A549 (cell line): ENCODE results near the gene REG3A. TPM values are rescaled to one million over a fixed set of nuclear protein-coding genes. Genes with fewer than 3 reads are reported as not detected.

Source experiments
- ATAC-seq, 2 experiments: fragments of 200-7000 bp in 1 of 2; fragments of >200 bp in 1 of 2; cut with Nextera tagmentation in 1 of 2; cut with Tn5 transposase in 1 of 2; 3 replicates each; pipeline versions ENCODE4 v1.8.0 to v1.9.1; 2018 to 2020; ENCODE audit warnings: mild to moderate bottlenecking in 1 of 2, moderate library complexity in 1 of 2
- CTCF ChIA-PET: fragments of 300-600 bp; sonication (Branson Sonifier 250); formaldehyde crosslinking; extraction: SDS; loops from one replicate; lab custom pipeline; 2021; ENCODE audit warnings: antibody characterized with exemption, inconsistent platforms; lab: Yijun Ruan, JAX
- POLR2A ChIA-PET: fragments of 350-600 bp; formaldehyde crosslinking; extraction: SDS; loops from one replicate; lab custom pipeline; 2021; ENCODE audit warnings: antibody characterized with exemption, inconsistent platforms; lab: Yijun Ruan, JAX
- DNase-seq, 2 experiments: peaks; one replicate each; pipeline versions ENCODE4 v3.0.0 to v3.0.0-alpha.2; 2011 to 2016; ENCODE audit warnings: low read depth in 1 of 2, low spot score in 1 of 2
- FAIRE-seq: peaks from 2 replicates; lab custom pipeline; 2011; peaks lifted over from hg19 to GRCh38; lab: Jason Lieb, UNC
- H3K27ac ChIP-seq, 2 experiments: fragments of >200 bp; sonication (Bioruptor Twin); formaldehyde crosslinking; 3 replicates each; pipeline ENCODE4 v1.5.1; 2016 to 2017
- H3K4me1 ChIP-seq: fragments of >200 bp; sonication (Bioruptor Twin); formaldehyde crosslinking; 3 replicates; pipeline ENCODE4 v1.6.1; 2016
- H3K4me2 ChIP-seq: fragments of >200 bp; sonication (Bioruptor Twin); formaldehyde crosslinking; 3 replicates; pipeline ENCODE4 v1.6.1; 2016
- H3K4me3 ChIP-seq: fragments of >200 bp; sonication (Bioruptor Twin); formaldehyde crosslinking; 3 replicates; pipeline ENCODE4 v1.5.1; 2016
- H3K9me3 ChIP-seq: fragments of >200 bp; sonication (Bioruptor Twin); formaldehyde crosslinking; 3 replicates; pipeline ENCODE4 v1.6.1; 2016
- CHD2 ChIP-seq: fragments of 150-350 bp; IDR thresholded peaks from 2 replicates; pipeline ENCODE4 v1.6.1; 2014; ENCODE audit warnings: low read length; ENCODE audit not compliant: partially characterized antibody
- EP300 ChIP-seq, 2 experiments: fragments of >200 bp; sonication (Bioruptor Twin); formaldehyde crosslinking; IDR thresholded peaks; 2 replicates in 1 of 2; 3 replicates in 1 of 2; pipeline ENCODE4 v1.6.1; 2016 to 2017
- FOSL2 ChIP-seq, 2 experiments: fragments of 450-650 bp in 1 of 2; fragments of >200 bp in 1 of 2; sonication (Bioruptor Twin) in 1 of 2; formaldehyde crosslinking; IDR thresholded peaks; 2 replicates each; pipeline versions ENCODE4 v1.5.0 to v1.6.1; 2016 to 2020; ENCODE audit warnings: mild to moderate bottlenecking in 1 of 2, moderate library complexity in 1 of 2
- FOXS1 ChIP-seq: fragments of 250-450 bp; sonication (Bioruptor Pico); IDR thresholded peaks from 2 replicates; pipeline ENCODE4 v1.5.0; 2020; ENCODE audit warnings: mild to moderate bottlenecking, moderate library complexity
- HOXB5 ChIP-seq: fragments of 250-450 bp; sonication (Bioruptor Pico); IDR thresholded peaks from 2 replicates; pipeline ENCODE4 v1.5.0; 2020; ENCODE audit warnings: mild to moderate bottlenecking, moderate library complexity
- JUN ChIP-seq, 2 experiments: fragments of >200 bp; sonication (Bioruptor Twin); formaldehyde crosslinking; IDR thresholded peaks; 2 replicates in 1 of 2; 3 replicates in 1 of 2; pipeline ENCODE4 v1.6.1; 2016 to 2017
- KDM1A ChIP-seq: fragments of 200-600 bp; sonication (generic); IDR thresholded peaks from 2 replicates; pipeline ENCODE4 v1.6.1; 2016; ENCODE audit warnings: low read depth, mild to moderate bottlenecking
- KDM5A ChIP-seq: fragments of 200-600 bp; sonication (generic); IDR thresholded peaks from 2 replicates; pipeline ENCODE4 v1.6.1; 2016; ENCODE audit warnings: antibody characterized with exemption, mild to moderate bottlenecking
- MAFK ChIP-seq: fragments of 450-650 bp; IDR thresholded peaks from 2 replicates; pipeline ENCODE4 v1.6.1; 2014; ENCODE audit not compliant: partially characterized antibody
- NR3C1 ChIP-seq: fragments of >200 bp; sonication (Bioruptor Twin); formaldehyde crosslinking; IDR thresholded peaks from 3 replicates; pipeline ENCODE4 v1.6.1; 2017
- POLR2AphosphoS2 ChIP-seq: conservative IDR thresholded peaks from 2 replicates; pipeline ENCODE4 v1.6.1; 2012; ENCODE audit warnings: low read length, improper control_type of control experiment, inconsistent platforms
- RAD21 ChIP-seq, 2 experiments: fragments of >200 bp in 1 of 2; sonication (Bioruptor Twin) in 1 of 2; formaldehyde crosslinking in 1 of 2; IDR thresholded peaks in 1 of 2; conservative IDR thresholded peaks in 1 of 2; 2 replicates in 1 of 2; 3 replicates in 1 of 2; pipeline ENCODE4 v1.6.1; 2012 to 2018; ENCODE audit warnings: inconsistent platforms in 1 of 2
- RCOR1 ChIP-seq: fragments of 150-350 bp; IDR thresholded peaks from 2 replicates; pipeline ENCODE4 v1.6.1; 2014; ENCODE audit warnings: antibody characterized with exemption, low read length, low read depth
- REST ChIP-seq: fragments of 200-600 bp; sonication (generic); IDR thresholded peaks from 2 replicates; pipeline ENCODE4 v1.6.1; 2016; ENCODE audit warnings: antibody characterized with exemption, mild to moderate bottlenecking, moderate library complexity
- RFX5 ChIP-seq: fragments of 450-650 bp; IDR thresholded peaks from 2 replicates; pipeline ENCODE4 v1.7.1; 2014; ENCODE audit warnings: antibody characterized with exemption, mild to moderate bottlenecking, moderate library complexity
- SREBF2 ChIP-seq: fragments of 450-650 bp; IDR thresholded peaks from 2 replicates; pipeline ENCODE4 v1.6.1; 2014; ENCODE audit warnings: mild to moderate bottlenecking, moderate library complexity
- TP53 ChIP-seq: fragments of 250-450 bp; sonication (Bioruptor Pico); IDR thresholded peaks from 2 replicates; pipeline ENCODE4 v1.5.0; 2021; ENCODE audit warnings: mild to moderate bottlenecking, moderate library complexity
- ZC3H11A ChIP-seq: fragments of 450-650 bp; IDR thresholded peaks from 2 replicates; pipeline ENCODE4 v1.6.1; 2014; ENCODE audit warnings: antibody characterized with exemption, mild to moderate bottlenecking
- ZSCAN20 ChIP-seq: fragments of 250-450 bp; sonication (Bioruptor Pico); IDR thresholded peaks from 2 replicates; pipeline ENCODE4 v1.8.0; 2022; ENCODE audit warnings: mild to moderate bottlenecking, moderate library complexity
- WGBS: methylation state at CpG from one replicate; pipeline ENCODE4 v1.1.6; 2017; ENCODE audit errors: missing lambda C conversion rate; 5-methylcytosine and 5-hydroxymethylcytosine counted together
- polyA minus RNA-seq: library from RNA; depleted of rRNA, polyadenylated mRNA; stranded (reverse); fragments of >200 nt; gene quantifications from 2 replicates; pipeline ENCODE4 v1.2.3, GENCODE V29; 2011; rRNA and poly(A)+ RNA removed
- polyA plus RNA-seq, 4 experiments: library from polyadenylated mRNA; depleted of rRNA in 3 of 4; stranded (reverse); fragments of >200 nt; fragmentation: RNase III in 1 of 4; extraction: RNeasy Plus Mini Kit Qiagen cat#74134 plus additional on column Dnase treatment in 1 of 4; gene quantifications; 2 replicates in 3 of 4; 3 replicates in 1 of 4; pipeline ENCODE4 v1.2.3, GENCODE V29; 2011 to 2017
- TF ChIP-seq, protein P1 (sequence below): fragments of 250-450 bp; sonication (Bioruptor Pico); IDR thresholded peaks from 2 replicates; pipeline ENCODE4 v1.5.0; 2020; ENCODE audit warnings: low read depth, mild to moderate bottlenecking, moderate library complexity
- TF ChIP-seq, protein P2 (sequence below): IDR thresholded peaks from 2 replicates; pipeline ENCODE4 v1.6.1; 2012; ENCODE audit warnings: low read depth, borderline replicate concordance
- TF ChIP-seq, protein P3 (sequence below): fragments of >200 bp; sonication (Bioruptor Twin); formaldehyde crosslinking; IDR thresholded peaks from 2 replicates; pipeline ENCODE4 v1.6.1; 2016
- TF ChIP-seq, protein P4 (sequence below): fragments of 450-650 bp; IDR thresholded peaks from 2 replicates; pipeline ENCODE4 v1.6.1; 2014; ENCODE audit warnings: antibody characterized with exemption

Gene REG3A
- polyA plus RNA-seq (2011; rRNA removed) (not detected in 2 replicates), polyA plus RNA-seq (2017; fragmentation: RNase III; extraction: RNeasy Plus Mini Kit Qiagen cat#74134 plus additional on column Dnase treatment) (not detected in 3 replicates), polyA minus RNA-seq (not detected in 2 replicates)
- polyA plus RNA-seq (2012; cell fraction: cytosol; rRNA removed) = not detected in 2 replicates
- polyA plus RNA-seq (2012; cell fraction: nucleus; rRNA removed) = not detected in 2 replicates

- no peaks in the 10 kb centered on the region for H3K4me1 ChIP-seq
- DNase-seq = no peak
- H3K27ac ChIP-seq = no peak within 1 kb of the TSS
- no peak for FAIRE-seq
- no peak within 1 kb of the TSS for H3K4me3 ChIP-seq
- no peak within 1 kb of the TSS for H3K4me2 ChIP-seq
- CTCF ChIA-PET = no interaction called here
- peaks cover 11% of the 10 kb centered on the region; the same call in 1 of the 3 replicates for H3K9me3 ChIP-seq
- no peak for ATAC-seq
- no peak for TF ChIP-seq RAD21 (conservative IDR thresholded peaks at IDR 0.05 in 1 of 2, IDR thresholded peaks at IDR 0.05 in 1 of 2)
- TF ChIP-seq, protein P1, sequence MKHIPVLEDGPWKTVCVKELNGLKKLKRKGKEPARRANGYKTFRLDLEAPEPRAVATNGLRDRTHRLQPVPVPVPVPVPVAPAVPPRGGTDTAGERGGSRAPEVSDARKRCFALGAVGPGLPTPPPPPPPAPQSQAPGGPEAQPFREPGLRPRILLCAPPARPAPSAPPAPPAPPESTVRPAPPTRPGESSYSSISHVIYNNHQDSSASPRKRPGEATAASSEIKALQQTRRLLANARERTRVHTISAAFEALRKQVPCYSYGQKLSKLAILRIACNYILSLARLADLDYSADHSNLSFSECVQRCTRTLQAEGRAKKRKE (CRISPR knock-in tag) = no peak
- no peak for TF ChIP-seq FOSL2 (IDR thresholded peaks at IDR 0.05)
- TF ChIP-seq FOSL2 (CRISPR knock-in tag; IDR thresholded peaks at IDR 0.05) = no peak
- TF ChIP-seq, protein P2, sequence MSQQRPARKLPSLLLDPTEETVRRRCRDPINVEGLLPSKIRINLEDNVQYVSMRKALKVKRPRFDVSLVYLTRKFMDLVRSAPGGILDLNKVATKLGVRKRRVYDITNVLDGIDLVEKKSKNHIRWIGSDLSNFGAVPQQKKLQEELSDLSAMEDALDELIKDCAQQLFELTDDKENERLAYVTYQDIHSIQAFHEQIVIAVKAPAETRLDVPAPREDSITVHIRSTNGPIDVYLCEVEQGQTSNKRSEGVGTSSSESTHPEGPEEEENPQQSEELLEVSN = no peak
- TF ChIP-seq FOXS1 (CRISPR knock-in tag) = no peak
- no peak for TF ChIP-seq MAFK
- no peak for TF ChIP-seq KDM1A
- TF ChIP-seq SREBF2 = no peak
- TF ChIP-seq POLR2AphosphoS2 = no peak
- no peak for TF ChIP-seq HOXB5
- no peak for TF ChIP-seq JUN (IDR thresholded peaks at IDR 0.05)
- no peak for TF ChIP-seq ZC3H11A
- no peak for TF ChIP-seq CHD2
- TF ChIP-seq KDM5A = no peak
- TF ChIP-seq, protein P3, sequence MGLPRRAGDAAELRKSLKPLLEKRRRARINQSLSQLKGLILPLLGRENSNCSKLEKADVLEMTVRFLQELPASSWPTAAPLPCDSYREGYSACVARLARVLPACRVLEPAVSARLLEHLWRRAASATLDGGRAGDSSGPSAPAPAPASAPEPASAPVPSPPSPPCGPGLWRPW = no peak
- no peak for TF ChIP-seq REST
- TF ChIP-seq RFX5 = no peak
- TF ChIP-seq, protein P4, sequence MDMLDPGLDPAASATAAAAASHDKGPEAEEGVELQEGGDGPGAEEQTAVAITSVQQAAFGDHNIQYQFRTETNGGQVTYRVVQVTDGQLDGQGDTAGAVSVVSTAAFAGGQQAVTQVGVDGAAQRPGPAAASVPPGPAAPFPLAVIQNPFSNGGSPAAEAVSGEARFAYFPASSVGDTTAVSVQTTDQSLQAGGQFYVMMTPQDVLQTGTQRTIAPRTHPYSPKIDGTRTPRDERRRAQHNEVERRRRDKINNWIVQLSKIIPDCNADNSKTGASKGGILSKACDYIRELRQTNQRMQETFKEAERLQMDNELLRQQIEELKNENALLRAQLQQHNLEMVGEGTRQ = no peak
- TF ChIP-seq, all 56 proteins: peak for 0
- POLR2A ChIA-PET = no interaction called here
Observed at GRCh38 chr2:79159653-79160052, at the start of gene REG3A. TSS of gene REG3A (minus strand) at chr2:79159753. CDS start at chr2:79159405, 348 bp downstream.

- ChIA-PET CTCF (no interaction called here), POLR2A (no interaction called here)
- Histone ChIP-seq H3K4me1 (no peaks in the 10 kb centered on the region), H3K4me2 (no peak overlapping the region), H3K9me3 (peaks cover 5% of the 10 kb centered on the region; the same call in 1 of the 3 replicates), H3K4me3 (no peak overlapping the region), H3K27ac (no peak overlapping the region)
- DNase-seq (no peak), FAIRE-seq (no peak), ATAC-seq (no peak)
- WGBS = 0% methylated on average over 1 of the region's 1 CpG
- TF ChIP-seq RCOR1 (no peak), ZSCAN20 (CRISPR knock-in tag) (no peak), TP53 (CRISPR knock-in tag) (no peak), EP300 (IDR thresholded peaks at IDR 0.05) (no peak), NR3C1 (no peak)
Observed at GRCh38 chr2:79200762-79201161, 41.2 kb upstream of the REG3A start.
